GM19193 (cell line): ENCODE data around the gene CELF1.

Experiments used
- POLR2A ChIP-seq: IDR thresholded peaks from 4 replicates; pipeline ENCODE4 v1.6.1; 2011; ENCODE audit not compliant: insufficient read depth, insufficient read length; ENCODE audit errors: extremely low read depth

The CELF1 gene

DNA sequence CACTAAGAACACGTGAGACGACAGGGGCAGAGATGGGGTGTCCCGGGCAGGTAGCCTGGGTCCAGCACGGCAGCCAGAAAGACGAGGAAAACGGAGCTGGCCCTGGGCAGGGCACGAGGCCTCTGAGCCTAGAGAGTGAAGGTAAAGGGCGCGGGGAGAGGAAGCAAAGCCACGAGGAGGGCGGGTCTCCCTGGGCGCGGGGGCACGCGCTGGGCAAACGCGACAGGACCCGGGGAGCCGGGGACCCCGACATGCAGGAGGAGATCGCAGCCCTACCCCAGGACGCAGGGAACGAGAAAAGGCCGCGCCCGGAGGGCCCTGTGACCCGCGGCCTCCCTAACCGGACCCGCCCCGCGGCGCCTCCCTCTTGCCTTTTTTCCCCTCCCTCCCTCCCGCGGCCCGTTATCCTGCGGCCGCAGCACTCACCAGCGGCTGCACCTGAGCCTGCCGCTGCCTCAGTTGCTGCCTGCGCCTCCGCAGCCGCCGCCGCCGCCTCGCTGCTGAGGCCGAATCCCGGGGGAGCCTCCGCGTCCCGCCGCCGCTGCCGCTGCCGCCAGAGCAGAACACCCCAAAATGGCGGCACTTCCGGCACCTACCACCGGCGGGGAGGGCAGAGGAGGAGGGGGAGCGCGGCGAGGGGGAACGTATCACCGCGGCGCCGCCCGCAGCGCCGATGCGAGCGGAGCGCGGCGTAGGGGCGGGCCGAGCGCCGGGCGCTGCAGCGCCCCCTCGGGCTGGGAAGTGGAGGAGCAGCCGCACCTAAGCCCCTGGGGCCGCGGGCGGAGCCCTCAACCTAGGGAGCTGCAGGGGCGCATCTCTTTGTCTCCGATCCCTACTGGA is at the start of gene CELF1:
Gene CELF1, minus strand, starts transcription at position 567 of the 840 bp plus-strand sequence. CDS start 53,609 bp downstream, outside the sequence.
- peak; percentile 79 for TF ChIP-seq POLR2A

DNA sequence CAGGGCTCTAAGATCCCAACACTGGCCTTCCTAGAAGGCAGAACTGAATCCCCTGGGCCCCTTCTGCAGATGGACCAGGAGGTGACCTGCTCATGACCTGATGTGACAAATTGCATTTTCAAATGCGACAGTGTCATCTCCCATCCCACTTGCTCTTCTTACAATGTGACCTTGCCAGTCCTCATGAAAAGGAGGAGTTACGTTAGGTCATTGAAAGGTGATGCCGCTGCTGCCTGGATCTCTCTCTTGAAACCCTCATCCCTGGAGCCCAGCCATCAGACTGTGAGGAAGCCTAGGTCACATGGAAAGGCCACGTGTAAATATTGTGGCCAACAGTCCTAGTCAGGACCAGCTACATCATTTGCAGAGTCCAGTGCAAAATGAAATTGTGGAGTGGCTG is 47.0 kb upstream of the CELF1 start:
- no peak for TF ChIP-seq POLR2A

DNA sequence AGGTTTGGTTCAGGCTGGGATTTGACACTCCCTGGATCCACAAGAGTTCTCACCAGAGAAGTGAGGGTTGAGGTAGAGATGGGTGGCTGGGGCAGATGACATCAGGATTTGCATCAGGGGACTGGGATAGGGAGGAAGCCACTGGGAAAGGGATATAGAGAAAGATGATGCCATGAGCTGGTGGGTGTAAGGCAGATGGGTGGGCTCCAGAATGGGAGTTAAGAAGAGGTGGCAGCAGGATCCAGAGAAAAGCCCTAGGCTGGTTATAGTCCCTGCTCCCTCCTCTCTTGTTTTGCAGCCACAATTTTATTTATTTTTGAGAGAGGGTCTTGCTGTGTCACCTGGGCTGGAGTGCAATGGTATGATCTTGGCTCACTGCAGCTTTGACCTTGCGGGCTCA is 43.0 kb upstream of the CELF1 start:
- no peak for TF ChIP-seq POLR2A

DNA sequence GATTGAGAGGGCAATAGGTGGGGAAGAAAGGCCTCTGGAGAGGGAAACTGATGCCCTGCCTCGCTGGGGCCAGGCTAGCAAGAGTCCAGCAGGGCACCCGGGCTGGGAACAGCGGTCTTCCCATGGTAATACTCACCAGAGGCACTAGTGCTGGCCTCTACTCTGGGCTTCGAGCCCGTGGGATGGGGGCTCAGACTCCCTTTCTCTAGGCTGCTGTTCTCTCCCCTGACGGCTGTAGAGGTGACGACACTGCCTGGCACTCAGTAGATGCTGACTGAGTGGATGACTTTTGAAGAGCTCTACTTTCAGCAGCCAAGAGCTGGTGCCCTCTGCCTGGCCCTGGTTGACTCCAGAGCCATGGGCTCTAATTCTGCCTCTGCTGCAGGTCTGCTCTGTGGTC is 42.1 kb upstream of the CELF1 start:
- TF ChIP-seq POLR2A = no peak

DNA sequence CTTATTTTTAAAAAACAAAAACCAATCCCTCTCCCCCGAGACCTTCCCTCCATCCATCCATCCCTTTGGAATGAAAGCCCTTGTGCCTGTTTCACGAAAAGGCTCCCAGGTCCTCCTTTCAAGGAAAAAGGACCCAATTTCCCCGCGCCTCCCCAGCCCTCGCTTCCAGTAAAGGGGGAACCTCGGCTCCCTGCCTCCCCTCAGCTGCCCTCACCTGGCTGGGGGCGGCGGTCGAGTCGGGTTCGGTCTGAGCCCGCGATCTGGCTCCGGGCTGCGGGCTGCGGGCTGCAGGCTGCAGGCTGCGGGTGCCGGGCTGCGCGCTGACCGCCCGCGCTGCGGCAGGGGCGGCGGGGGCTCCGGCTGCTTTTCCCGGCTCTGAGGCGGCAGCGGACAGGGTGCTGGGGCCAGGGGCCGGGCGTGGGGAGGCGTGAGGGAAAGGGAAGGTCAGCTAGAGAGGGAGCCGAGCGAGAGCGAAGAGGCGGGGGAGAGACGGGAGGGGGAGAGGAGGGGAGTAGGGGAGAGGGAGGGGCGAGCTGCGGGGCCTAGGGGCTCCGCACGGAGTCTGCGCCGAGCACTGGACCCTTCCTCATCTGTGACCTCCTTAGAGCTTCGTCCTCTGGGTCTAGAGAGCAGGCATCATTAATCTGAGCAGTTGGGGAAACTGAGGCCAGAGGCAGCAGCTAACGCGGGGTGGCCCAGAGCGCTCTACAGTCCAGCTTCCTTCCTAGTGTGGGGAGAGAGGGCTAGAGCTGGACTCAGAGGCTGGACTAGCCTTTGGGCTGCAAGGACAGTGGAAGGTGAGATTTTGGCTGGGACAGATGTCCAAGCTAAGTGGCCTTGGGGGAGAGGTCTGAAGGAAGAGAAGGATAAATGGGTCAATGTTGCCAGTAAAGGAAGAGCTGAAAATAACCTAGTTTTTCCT is 41.3 kb upstream of the CELF1 start, which contains the start of gene C1QTNF4:
Gene C1QTNF4, minus strand, starts transcription at position 478 of the 922 bp plus-strand sequence. CDS start 3,601 bp downstream, outside the sequence.
- TF ChIP-seq POLR2A = no peak

DNA sequence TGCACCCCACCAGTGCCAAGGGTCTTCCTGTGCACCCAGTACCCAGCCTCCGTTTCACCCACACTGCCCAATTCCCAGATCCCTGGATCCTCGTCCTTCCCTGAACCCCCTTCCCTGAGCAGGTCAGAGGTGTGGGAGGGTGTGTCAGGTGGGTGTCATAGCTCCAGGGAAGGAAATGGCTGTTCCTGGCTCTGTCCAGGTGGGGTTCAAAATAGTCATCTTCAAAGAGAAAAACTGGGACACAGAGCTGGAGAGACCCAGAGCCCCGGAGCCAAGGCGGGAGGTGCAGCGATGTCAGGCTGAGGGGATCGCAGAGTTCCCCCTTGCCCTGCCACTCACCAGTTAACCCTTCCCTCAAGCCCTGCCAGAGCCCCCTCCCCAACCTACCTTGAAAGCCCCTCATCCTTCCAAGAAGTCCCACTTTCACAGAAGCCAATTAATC is 40.6 kb upstream of the CELF1 start:
- TF ChIP-seq POLR2A = no peak

DNA sequence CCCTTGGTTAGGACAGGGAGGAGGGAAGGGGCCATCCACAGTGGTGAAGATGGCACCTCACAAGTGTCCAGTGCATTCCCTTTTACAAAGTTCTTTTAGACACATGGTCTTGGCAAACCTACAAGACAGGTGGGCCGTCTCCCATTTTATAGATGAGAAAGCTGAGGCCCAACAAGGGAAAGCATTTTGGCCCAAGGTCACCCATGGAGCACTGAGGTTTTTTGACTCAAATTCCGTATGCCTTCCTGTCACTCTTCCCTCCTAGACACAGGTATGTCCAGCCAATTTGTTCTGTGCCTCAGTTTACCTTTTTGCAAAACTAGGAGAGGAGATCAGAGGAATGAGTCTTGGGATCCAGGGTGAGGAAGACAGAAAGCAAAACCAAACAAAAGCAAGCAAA is 40.0 kb upstream of the CELF1 start:
- TF ChIP-seq POLR2A = no peak

DNA sequence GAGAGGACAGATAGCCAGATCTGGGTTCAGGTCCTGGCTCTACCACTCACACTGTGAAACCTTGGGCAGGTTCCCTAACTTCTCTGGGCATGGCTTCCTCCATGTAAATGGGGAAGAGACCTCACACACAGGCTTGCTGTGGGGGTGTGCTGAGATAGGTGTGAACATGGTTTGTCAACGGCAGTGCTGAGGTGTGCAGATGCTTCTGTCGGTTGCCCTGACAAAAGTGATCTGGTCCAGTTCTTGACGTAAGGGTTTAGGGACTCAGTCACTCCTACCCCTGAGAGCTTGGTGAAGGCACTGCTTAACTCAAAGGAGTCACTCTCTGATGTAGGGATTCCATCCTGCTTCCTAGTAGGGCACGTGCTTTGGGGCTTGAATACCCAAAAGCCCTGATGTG is 39.3 kb upstream of the CELF1 start:
- TF ChIP-seq POLR2A = no peak

DNA sequence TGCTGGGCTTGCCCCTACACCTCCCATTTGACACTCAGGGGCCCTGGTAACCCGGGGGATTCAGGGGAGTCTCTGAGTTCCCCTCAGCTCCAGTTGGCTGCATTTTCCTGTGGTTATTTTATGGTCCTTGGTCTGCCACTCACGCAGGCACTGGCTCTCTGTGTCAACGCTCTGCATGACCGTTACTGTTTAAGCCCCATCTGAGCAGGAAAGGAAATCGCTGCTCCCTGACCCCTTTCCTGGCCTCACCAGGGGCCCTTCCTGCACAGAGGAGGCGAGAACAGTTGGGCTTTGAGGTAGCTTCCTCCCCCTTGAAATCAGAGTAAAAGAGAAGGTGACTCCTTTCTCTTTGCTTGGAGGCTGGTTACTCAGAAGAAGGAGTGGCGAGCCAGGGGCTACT is 38.8 kb upstream of the CELF1 start:
- TF ChIP-seq POLR2A = no peak

DNA sequence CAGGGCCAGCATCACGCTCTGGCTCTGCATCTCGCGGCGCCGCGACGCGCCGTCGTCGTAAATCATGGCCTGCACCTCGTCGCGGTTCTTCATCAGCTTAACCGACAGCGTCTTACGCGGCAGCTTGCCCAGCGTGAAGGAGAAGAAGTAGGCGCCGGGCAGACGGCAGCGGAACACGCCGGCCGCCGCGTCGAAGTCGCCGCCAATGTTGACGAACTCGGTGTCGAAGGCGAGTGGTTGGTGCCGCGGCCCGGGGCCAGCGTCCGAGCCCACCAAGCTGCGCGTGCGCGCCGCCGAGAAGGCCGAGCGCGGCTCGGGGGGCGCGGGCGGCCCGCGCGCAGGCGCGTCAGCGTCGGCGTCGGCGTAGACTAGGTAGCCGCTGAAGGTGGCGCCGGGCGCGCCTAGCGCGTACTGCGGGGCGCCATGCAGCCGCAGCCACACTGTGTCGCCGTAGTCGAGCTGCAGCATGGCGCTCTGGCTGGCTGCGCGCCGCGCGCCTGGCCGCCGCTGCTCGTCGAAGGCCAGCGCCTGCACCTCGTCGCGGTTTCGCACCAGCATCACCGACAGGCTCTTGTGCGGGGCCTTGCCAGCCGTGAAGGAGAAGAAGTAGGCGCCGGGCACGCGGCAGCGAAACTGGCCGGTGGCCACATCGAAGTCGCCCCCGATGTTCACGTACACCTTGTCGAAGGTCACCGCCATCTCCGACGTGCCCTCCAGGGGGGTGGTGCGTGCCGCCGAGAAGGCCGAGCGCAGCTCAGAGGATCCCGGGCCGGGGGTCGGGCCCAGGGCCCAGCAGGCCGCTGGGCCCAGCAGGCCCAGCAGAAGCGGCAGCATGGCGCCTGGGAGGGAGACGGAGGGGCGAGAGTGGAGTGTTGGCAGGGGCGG is 37.3 kb upstream of the CELF1 start:
- no peak for TF ChIP-seq POLR2A

DNA sequence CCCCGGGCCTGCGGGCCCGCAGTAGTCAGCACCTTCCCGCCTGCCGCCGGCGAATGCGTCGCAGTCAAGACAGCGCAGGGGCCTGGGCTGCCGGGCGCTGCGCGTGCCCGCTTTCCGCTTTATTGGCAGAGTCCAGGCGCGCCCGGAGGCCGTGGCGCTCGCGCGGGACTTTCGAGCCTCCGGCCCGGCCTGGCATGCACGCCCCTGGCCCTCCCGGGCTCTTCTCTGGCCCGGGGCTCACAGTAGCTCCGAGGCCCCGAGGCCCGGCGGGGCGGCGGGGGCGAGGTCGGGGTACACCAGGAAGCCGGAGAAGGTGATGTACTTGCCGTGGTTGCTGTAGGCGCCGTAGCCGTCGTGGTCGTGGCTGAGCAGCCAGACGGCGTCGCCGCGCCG is 36.6 kb upstream of the CELF1 start:
- no peak for TF ChIP-seq POLR2A

DNA sequence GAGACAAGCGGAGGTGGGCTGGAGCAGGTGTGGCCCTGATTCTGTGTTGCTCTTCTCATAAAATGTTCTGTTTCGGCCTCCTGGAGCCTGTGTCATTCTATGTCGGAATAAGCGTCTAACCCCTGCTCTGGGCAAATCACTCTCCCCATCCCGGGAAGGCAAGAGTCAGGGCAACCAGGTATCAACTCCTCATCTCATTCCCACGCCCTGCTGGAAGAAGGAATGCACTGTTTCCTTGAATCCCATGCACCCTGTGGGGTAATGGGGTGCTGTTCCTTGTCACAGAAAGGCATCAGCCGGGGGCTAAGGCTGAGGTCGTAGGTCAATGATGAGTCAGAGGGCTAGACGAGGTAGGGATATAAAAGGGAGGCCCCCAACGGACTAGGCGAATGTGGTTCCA is 36.2 kb upstream of the CELF1 start:
- no peak for TF ChIP-seq POLR2A

DNA sequence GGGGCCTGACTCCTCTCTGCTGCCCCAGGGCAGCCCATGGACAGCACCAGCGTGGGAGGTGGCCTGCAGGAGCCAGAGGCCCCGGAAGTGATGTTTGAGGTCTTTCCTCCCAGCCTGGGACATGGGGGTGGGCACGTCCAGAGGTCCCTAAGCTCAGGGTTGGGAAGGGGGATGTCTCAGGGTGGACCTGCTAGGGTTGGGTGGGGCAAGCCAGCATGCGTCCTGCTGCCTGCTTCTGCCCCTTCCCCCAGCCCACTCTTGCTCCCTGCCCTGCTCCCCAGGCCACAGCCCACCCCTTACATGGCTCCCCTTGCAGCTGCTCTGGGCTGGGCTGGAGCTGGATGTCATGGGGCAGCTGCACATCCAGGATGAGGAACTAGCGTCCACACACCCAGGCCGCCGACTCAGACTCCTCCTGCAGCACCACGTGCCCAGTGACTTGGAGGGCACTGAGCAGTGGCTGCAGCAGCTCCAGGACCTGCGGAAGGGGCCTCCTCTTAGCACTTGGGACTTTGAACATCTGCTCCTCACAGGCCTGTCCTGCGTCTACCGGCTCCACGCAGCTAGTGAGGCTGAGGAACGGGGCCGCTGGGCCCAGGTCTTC is 34.9 kb upstream of the CELF1 start:
- no peak for TF ChIP-seq POLR2A
